Transverse colon (tissue), 4 donors: Measurements from ENCODE around the gene SRRM3. TPM values are rescaled to one million over a fixed set of nuclear protein-coding genes. Genes with fewer than 3 reads are reported as not detected.
"Not testable (repeated sequence)": the region's sequence is repeated elsewhere in the genome, so short reads cannot be mapped to it uniquely, and the experiment has no call there.

Experiments
- DNase-seq: peaks from one replicate; pipeline ENCODE4 v3.0.0-alpha.2; 2019
- H3K27ac ChIP-seq, 4 donors: fragments of 200-600 bp; sonication (generic); 2 replicates each; pipeline ENCODE4 v1.5.1; 2016 to 2018; ENCODE audit warnings: inconsistent platforms in 4 of 4
- H3K27me3 ChIP-seq: fragments of 200-600 bp; sonication (generic); 2 replicates; pipeline ENCODE4 v1.5.1; 2017; ENCODE audit warnings: inconsistent platforms
- H3K36me3 ChIP-seq, 4 donors: fragments of 200-600 bp; sonication (generic); 2 replicates each; pipeline ENCODE4 v1.5.1; 2017 to 2019; ENCODE audit warnings: inconsistent platforms in 4 of 4
- H3K4me1 ChIP-seq, 4 donors: fragments of 200-600 bp; sonication (generic); 2 replicates each; pipeline ENCODE4 v1.5.1; 2017 to 2020; ENCODE audit warnings: inconsistent platforms in 4 of 4
- H3K4me3 ChIP-seq, 4 donors: fragments of 200-600 bp; sonication (generic); 1 replicate in 1 of 4; 2 replicates in 3 of 4; pipeline versions ENCODE4 v1.5.1 to v1.6.1; 2017 to 2019; ENCODE audit warnings: inconsistent platforms in 4 of 4
- H3K9me3 ChIP-seq, 2 donors: fragments of 200-600 bp; sonication (generic); 2 replicates each; pipeline ENCODE4 v1.5.1; 2017 to 2019; ENCODE audit warnings: inconsistent platforms in 2 of 2
- EP300 ChIP-seq: sonication (generic); formaldehyde crosslinking; IDR thresholded peaks from one replicate; pipeline ENCODE4 v1.6.1; 2017; ENCODE audit warnings: antibody characterized with exemption, low read depth
- POLR2A ChIP-seq: fragments of 450-650 bp; IDR thresholded peaks from one replicate; pipeline ENCODE4 v1.6.1; 2016; ENCODE audit warnings: antibody characterized with exemption, mild to moderate bottlenecking, moderate library complexity
- POLR2AphosphoS5 ChIP-seq, 3 donors: sonication (generic); formaldehyde crosslinking; IDR thresholded peaks; one replicate each; pipeline ENCODE4 v1.6.1; 2016; ENCODE audit warnings: antibody characterized with exemption in 3 of 3
- WGBS, 2 donors: methylation state at CpG; one replicate each; pipeline ENCODE4 v1.1.5; 2018; ENCODE audit warnings: low coverage in 1 of 2; 5-methylcytosine and 5-hydroxymethylcytosine counted together
- in situ Hi-C, 4 donors: fragments of 200-750 bp; cut with MboI; loops; one replicate each; pipeline versions ENCODE4 v1.15.0 to v1.15.1; 2017; ENCODE audit warnings: low sequenced_read_pairs in 3 of 4, low pct_ligation_motif_present in 1 of 4, low pct_unique_long_range_greater_than_20kb in 1 of 4
- intact Hi-C: fragments of 100-400 bp; cut with DNase I; formaldehyde crosslinking; loops from one replicate; pipeline ENCODE4 v1.15.1; 2023; ENCODE audit warnings: low total_unique reads
- total RNA-seq, 4 donors: library from RNA; depleted of rRNA; stranded (reverse); fragments of >200 nt; gene quantifications; one replicate each; pipeline ENCODE4 v1.1.0, GENCODE V29; 2016
- TF ChIP-seq, protein P1 (sequence below), 5 experiments: fragments of 200-600 bp in 3 of 5; fragments of 450-650 bp in 2 of 5; sonication (generic) in 3 of 5; IDR thresholded peaks; 1 replicate in 2 of 5; 2 replicates in 3 of 5; pipeline ENCODE4 v1.5.1; 2016 to 2017; ENCODE audit warnings: antibody characterized with exemption in 5 of 5, inconsistent platforms in 3 of 5, mild to moderate bottlenecking in 2 of 5, moderate library complexity in 1 of 5

SRRM3 gene
- total RNA-seq, 4 donors from 2014 or later = 0.82 to 1.4 (median 1.1) TPM; not detected in 1

GRCh38 chr7:76314042-76314721, 112.5 kb downstream of the SRRM3 start:
- Histone ChIP-seq H3K9me3 (no peaks in the 10 kb centered on the region), H3K36me3 (no peaks in the 10 kb centered on the region), H3K4me3 (no peak overlapping the region), H3K27me3 (no peaks in the 10 kb centered on the region), H3K4me1 (peaks cover 7 to 32% (median 21%) of the 10 kb centered on the region in 4 donors), H3K27ac (no peak overlapping the region)
- in situ Hi-C loops = loop anchor here in 2 of 4 donors (10.0 kb wide), 1 partner anchor 139 kb away; no protein-coding TSS in a partner anchor
- peak; percentile 98 for DNase-seq
- 11 to 83% methylated on average over 1 to 9 of the region's 15 CpGs for WGBS, 2 donors
- intact Hi-C loops = loop anchor here (1.0 kb wide), 2 partner anchors 23 to 136 kb away; no protein-coding TSS in a partner anchor
- TF ChIP-seq, protein P1, sequence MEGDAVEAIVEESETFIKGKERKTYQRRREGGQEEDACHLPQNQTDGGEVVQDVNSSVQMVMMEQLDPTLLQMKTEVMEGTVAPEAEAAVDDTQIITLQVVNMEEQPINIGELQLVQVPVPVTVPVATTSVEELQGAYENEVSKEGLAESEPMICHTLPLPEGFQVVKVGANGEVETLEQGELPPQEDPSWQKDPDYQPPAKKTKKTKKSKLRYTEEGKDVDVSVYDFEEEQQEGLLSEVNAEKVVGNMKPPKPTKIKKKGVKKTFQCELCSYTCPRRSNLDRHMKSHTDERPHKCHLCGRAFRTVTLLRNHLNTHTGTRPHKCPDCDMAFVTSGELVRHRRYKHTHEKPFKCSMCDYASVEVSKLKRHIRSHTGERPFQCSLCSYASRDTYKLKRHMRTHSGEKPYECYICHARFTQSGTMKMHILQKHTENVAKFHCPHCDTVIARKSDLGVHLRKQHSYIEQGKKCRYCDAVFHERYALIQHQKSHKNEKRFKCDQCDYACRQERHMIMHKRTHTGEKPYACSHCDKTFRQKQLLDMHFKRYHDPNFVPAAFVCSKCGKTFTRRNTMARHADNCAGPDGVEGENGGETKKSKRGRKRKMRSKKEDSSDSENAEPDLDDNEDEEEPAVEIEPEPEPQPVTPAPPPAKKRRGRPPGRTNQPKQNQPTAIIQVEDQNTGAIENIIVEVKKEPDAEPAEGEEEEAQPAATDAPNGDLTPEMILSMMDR (IDR thresholded peaks at IDR 0.05) = peak; percentile 100
- TF ChIP-seq POLR2A (no peak), POLR2AphosphoS5 (IDR thresholded peaks at IDR 0.05) (peak in 2 of 3 donors; percentile 32 to 68), EP300 (no peak)

DNA sequence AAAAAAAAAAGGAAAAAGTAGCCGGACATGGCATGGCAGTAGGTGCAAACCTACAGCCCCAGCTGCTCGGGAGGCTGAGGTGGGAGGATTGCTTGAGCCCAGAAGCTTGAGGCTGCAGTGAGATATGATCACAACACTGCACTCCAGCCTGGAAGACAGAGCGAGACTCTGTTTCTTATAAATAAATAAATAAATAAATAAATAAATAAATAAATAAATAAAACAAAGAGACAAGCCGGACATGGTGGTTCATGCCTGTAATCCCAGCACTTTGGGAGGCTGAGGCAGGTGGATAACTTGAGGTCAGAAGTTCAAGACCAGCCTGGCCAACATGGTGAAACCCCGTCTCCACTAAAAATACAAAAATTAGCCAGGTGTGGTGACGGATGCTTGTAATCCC, 113.0 kb downstream of the SRRM3 start:
- intact Hi-C loops = loop anchor here (1.0 to 5.0 kb wide), 3 partner anchors 23 to 136 kb away; partner anchors contain the start of gene YWHAG
- H3K27me3 ChIP-seq, H3K36me3 ChIP-seq, H3K27ac ChIP-seq, DNase-seq, H3K4me3 ChIP-seq, H3K9me3 ChIP-seq: not testable (repeated sequence)
- in situ Hi-C loops = loop anchor here in 3 of 4 donors (5.0 to 10.0 kb wide), 2 partner anchors 137 to 140 kb away; no protein-coding TSS in a partner anchor
- 50 to 67% methylated on average over 3 to 6 of the region's 6 CpGs for WGBS, 2 donors
- H3K4me1 ChIP-seq = peaks cover 12 to 37% (median 25%) of the 10 kb centered on the region in 4 donors

DNA sequence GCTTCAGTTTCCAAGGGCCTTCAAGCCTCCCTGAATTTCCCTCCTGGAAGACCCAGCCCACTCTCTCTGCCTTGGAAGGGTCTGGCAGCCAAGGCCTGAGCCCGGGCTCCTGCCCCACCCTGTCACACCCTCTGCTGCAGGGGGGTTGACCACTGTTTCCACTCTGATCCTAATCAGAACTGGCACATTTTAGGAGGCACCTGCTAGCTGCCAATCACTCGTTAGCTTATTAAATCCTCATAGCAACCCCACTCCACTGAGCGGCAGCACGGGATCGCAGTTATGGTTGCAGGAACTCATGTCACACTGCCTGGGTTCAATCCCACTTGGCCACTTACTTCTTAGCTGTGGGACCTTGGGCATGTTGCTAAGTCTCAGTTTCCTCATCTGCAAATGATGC, 113.7 kb downstream of the SRRM3 start:
- in situ Hi-C loops = loop anchor here in 3 of 4 donors (5.0 to 10.0 kb wide), 2 partner anchors 138 to 141 kb away; no protein-coding TSS in a partner anchor

DNA sequence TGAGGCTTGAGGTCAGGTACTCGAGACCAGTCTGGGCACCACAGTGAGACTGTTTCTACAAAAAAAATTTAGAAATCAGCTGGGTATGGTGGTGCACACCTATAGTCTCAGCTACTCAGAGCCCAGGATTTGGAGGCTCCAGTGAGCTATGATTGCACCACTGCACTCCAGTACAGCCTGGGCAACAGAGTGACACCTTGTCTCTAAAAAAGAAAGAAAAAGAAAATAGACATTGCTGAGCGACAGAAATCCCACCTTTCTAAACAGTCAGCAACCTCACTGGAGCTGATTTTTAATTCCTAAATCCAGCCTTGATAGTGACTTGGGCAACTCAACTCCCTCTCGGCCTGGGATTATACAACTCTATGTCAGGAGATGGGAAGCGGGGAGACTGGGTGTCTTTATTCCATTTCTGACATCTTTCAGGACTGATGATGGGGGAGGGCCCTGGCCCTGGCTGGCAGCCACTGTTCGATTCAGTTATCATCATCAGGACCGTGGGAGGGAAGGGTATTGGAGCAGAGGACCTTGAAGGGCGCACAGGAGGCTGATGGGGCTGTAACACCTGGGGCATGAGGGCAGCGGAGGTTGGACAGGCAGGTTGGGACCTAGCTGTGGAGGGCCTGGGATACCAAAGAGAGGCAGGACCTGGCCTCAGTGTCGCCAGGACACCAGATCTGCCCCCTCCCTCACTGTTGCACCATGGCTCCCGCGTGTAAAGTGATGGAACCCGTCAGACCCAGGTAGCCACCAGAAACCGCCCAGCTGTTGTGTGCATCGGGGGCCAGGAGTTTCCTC, 115.5 kb downstream of the SRRM3 start:
- in situ Hi-C loops = loop anchor here in 3 of 4 donors (5.0 to 10.0 kb wide), 2 partner anchors 140 to 142 kb away; no protein-coding TSS in a partner anchor
- H3K36me3 ChIP-seq = no peaks in the 10 kb centered on the region
- peaks cover 10 to 25% (median 16%) of the 10 kb centered on the region in 4 donors for H3K4me1 ChIP-seq
- no peaks in the 10 kb centered on the region for H3K27me3 ChIP-seq
- no peak for DNase-seq
- peak overlapping the region; percentile 96 to 98 (median 98) for H3K27ac ChIP-seq
- intact Hi-C loops = loop anchor here (5.0 kb wide), 1 partner anchor 40 kb away; the partner anchor contains the start of gene YWHAG
- 66 to 73% methylated on average over 2 to 14 of the region's 14 CpGs for WGBS, 2 donors
- no peak for TF ChIP-seq POLR2AphosphoS5 (IDR thresholded peaks at IDR 0.05)
- TF ChIP-seq, protein P1 (IDR thresholded peaks at IDR 0.05) = no peak
- no peak for TF ChIP-seq POLR2A
- TF ChIP-seq EP300 = no peak
- H3K9me3 ChIP-seq = no peaks in the 10 kb centered on the region
- peak overlapping the region; percentile 29 to 83 (median 69) for H3K4me3 ChIP-seq

More for the DNA sequence above, 113.7 kb downstream of the SRRM3 start:
- H3K27ac ChIP-seq = no peak overlapping the region
- WGBS, 2 donors = 44% methylated on average over 5 of the region's 5 CpGs; no CpG with 5 or more reads in 1 of the 2 donors
- no peak overlapping the region for H3K4me3 ChIP-seq
- no peak for TF ChIP-seq POLR2A
- TF ChIP-seq EP300 = no peak
- TF ChIP-seq POLR2AphosphoS5 (IDR thresholded peaks at IDR 0.05) = no peak
- TF ChIP-seq, protein P1 (IDR thresholded peaks at IDR 0.05) = no peak
- no peaks in the 10 kb centered on the region for H3K36me3 ChIP-seq
- intact Hi-C loops = loop anchor here (5.0 kb wide), 1 partner anchor 42 kb away; the partner anchor contains the start of gene YWHAG
- H3K27me3 ChIP-seq = no peaks in the 10 kb centered on the region
- peak; percentile 20 for DNase-seq
- peaks cover 12 to 34% (median 22%) of the 10 kb centered on the region in 4 donors for H3K4me1 ChIP-seq
- H3K9me3 ChIP-seq = no peaks in the 10 kb centered on the region
